Testis (tissue), 2 donors: ENCODE measurements around the gene TENT4A.

Source experiments
- CTCF ChIP-seq, 3 experiments: fragments of 450-650 bp in 2 of 3; fragments of 200-600 bp in 1 of 3; sonication (generic) in 1 of 3; IDR thresholded peaks; one replicate each; pipeline ENCODE4 v1.5.1; 2016 to 2019; ENCODE audit warnings: antibody characterized with exemption in 3 of 3, mild to moderate bottlenecking in 2 of 3, moderate library complexity in 1 of 3
- POLR2A ChIP-seq: fragments of 450-650 bp; IDR thresholded peaks from one replicate; pipeline ENCODE4 v1.6.1; 2017; ENCODE audit warnings: antibody characterized with exemption, mild to moderate bottlenecking, moderate library complexity

GRCh38 chr5:6804766-6805501, 91.7 kb downstream of the TENT4A start:
- TF ChIP-seq CTCF (IDR thresholded peaks at IDR 0.05): no peak
- TF ChIP-seq POLR2A: no peak
